Pons (tissue), 1 donor: ENCODE data around the gene FGGY.

Source experiments
- DNase-seq: peaks from one replicate; pipeline ENCODE4 v3.0.0-alpha.2; 2016; ENCODE audit warnings: low spot score

Gene FGGY

DNA sequence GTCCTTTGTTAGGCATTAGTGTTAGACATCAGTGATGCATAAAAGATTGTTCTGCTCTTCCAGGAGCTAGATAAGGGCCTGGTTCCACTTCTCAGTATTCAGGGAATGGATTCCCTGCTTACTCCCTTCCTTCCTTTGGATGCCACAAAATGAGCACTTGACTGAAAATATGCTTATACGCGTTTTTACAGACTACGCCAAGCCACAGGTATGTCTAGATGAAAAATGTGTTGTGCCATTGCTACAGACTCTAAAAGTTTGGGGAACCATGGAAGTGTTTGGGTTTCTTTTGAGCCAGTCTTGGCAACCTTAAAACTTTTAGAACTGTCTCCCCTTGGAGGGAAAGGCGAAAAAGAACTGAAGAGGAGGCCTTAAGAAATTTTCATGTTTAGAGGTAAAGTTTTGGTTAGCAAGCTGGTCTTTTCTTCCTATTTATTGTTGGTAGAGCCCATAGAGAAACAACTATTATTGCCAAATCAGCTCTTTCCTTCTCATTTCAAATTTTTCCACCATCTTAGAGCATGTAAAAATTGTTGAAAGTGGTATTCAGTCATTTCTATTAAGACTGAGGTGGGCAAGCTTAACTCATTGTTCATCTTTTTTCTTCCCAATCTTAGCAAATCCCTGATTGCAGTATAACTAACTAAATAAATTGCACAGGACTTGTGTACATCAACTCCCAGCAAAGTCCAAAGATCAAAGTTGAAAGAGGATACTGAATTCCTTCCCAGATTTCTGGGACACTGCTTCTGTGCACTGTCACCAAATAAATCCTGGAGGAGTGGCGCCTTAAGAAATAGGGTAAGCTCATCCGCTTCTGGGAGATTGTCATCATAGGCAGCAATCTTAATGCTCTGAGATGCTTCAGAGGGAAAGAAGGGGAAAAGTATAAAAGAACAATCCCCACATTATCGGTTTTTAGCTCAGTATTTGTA, 18.9 kb downstream of the FGGY start:
- DNase-seq = no peak

DNA sequence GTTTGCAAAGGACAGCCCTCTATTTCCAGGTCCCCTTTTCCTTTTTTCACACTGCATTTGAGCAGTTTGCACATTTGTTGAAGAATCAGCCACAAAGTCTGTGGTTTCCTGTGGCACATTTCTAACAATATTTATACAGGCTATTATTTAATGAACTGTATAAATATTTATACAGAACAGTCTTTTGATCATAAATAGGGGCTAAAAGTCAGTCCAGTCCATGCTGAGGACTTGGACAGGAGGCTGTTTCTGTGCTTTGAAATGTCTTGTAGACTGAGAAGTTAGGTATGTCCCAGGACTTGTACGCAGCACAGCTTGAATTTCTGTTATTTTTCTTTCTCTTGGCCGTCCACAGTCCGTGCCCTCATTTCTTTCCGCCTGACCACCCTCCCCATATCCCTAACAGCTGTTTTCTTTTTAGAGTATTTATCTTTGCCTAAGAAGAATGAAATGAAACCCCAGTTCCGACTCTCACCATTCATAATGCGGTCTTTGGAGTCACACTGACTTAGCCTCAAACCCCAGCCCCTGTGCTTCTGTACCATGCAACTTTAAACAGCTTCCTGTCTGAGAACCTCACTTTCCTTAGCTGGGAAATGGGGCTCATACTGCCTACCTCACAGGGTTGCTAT, 19.7 kb downstream of the FGGY start:
- DNase-seq = no peak

DNA sequence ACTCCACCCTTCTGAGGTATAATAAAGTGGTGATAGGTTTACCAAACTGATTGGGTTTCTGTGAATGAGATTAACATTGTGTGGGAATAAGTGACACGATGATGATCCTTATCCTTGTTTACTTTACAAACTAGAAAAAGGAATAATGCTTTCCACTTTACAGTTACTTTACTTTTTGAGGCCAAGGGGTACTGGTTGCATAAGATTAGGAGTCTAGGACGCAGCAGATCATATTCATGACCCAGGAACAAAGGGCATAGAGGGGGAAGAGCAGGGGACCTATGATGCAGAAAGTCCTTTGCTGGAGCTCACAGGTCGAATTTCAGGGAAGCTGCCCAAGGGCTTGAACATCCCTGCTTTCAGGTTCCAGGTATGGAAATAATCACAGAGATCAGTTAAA, 20.4 kb downstream of the FGGY start:
- DNase-seq = no peak

GRCh38 chr1:59317780-59318179, 20.9 kb downstream of the FGGY start:
- no peak for DNase-seq

DNA sequence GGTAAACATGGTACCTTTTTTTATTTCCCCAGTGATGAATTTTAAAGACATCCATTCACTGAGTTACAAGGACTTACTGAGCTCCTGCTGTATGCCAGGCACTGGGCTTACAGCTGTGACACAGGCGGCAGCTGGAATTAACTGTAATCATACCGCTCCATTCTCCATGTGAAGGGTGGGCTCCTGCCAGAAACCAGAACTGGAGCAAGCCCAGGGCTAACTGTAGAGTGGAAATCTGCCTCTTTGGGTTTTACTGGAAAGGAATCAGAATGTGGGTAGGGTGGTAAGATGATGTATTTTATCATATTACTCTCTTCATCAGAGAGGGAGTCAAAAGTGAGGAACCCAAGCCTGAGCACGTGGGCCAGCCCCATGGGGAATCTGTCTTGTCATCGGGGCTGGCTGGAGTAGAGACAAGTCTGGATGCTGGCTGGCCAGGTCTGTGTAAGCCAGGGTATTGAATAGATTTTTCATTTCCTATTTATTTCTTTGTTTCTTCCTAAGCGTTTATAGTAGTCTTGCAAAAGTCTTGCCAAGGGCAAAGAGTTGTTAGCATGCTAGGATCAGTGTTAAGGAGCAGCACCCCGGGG, 21.5 kb downstream of the FGGY start:
- DNase-seq = no peak

GRCh38 chr1:59322394-59322793, 25.5 kb downstream of the FGGY start:
- DNase-seq = no peak

DNA sequence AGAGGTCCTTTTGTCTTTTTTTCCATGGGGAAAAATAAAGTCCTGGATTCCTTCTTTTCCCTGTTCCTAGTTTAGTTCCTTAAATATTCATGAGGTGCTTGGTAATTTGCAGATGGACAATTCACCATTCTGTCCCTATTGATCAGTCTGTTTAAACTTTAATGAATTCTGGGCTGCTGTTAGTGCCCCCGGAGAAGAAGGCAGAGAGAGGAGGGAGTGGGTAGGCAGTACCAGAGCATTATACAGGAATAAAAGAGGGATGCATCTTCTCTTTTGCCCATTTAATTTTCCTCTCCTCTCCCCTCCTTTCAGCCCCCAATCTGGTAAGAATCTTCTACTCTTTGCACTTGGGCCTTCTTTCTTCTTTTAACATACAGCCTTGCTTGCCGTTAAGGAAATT, 25.9 kb downstream of the FGGY start:
- DNase-seq = no peak

DNA sequence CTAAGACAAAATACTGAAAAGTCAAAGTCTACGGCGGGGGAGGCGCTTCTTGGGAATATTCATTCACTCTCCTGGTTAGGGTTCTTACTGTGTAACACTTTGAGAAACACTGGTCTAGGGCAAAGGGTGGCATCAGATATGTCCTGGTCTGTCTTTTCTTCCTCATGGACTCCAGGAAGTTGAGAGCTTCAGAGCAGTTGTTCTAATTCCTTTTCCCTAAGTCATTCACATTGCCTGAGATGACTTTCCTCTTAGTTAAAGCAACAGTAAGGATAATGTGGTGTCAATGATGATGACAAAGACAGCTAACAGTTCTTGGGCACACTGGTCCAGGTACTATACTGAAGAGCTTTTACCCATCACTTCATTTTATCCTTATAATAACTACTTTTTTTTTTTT, 27.0 kb downstream of the FGGY start:
- DNase-seq = no peak

- no peak for DNase-seq
Observed at GRCh38 chr1:59328353-59328752, 31.5 kb downstream of the FGGY start.

DNA sequence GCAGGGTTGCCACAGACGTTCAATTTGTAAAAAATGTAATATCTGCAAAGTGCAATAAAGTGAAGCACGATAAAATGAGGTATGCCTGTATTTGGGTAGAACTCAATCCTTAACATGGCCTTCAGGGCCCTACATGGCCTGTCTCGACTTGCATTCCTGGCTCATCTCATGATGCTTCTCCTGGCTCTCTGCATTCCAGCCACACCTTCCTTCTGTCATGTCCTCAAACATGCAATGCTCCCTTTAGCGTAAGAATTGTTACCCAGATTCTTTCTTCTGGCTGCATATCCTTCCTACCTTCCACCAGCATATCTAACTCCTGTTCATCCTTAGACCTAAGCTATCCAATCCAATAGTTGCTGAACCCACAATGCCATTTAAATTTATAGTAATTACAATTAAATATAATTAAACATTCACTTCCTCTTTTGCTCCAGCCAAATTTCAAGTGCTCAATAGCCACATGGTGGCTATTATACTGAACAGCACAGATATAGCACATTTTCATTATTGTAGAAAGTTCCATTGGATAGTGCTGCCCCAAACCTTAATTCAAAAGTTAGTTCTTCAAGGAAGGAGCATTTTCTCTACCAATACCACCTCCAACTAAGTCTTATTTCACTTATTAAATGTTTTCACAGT, 32.6 kb downstream of the FGGY start:
- no peak for DNase-seq

- no peak for DNase-seq
Observed at GRCh38 chr1:59331686-59332620, 35.1 kb downstream of the FGGY start.

DNA sequence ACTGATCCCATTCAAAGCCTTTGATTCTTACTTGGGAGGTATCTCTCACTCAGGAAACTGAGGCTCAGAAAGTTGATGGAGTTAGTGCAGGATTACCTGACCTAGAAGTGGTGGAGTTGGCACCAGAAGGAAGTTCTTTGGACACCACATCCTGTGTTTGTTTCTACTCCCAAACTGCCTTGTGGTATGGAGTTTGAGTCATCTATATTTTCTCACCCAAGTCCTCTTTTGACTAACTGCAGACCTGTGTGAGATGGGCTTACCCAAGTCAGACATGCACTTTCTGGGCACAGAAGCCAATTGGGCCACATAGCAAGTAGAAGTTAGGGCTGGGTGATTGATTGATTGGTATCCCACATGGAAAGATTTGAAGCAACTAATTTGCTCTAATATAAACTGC, 36.1 kb downstream of the FGGY start:
- DNase-seq = no peak

DNA sequence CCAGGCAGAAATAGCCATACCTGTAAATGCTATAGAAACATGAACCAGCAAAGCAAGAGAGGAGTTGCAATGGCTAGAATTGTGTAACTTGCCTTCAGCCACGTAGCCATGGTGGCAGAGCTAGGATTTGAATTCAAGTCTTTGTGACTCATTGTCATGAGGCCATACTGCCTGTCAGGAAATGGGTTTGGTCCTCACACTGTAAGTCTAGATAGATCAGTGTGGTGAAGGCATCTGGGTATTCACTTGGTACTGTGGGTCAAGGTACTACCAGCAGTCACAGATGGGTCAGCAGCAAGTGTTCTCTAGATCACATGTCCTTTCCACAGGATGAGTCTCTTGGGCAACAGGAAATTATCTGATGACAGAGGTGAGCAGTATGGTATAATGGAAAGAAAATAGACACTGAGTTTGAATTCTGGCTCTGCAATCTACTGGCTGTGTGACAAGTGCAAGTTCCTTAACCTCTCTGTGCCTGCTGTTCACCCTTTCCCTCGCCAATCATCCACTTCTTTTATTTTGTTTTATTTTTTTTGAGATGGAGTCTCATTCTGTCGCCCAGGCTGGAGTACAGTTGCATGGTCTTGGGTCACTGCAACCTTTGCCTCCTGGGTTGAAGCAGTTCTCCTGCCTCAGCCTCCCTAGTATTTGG, 36.9 kb downstream of the FGGY start:
- DNase-seq = no peak

- no peak for DNase-seq
Observed at GRCh38 chr1:59340411-59341307, 43.8 kb downstream of the FGGY start.

- no peak for DNase-seq
Observed at GRCh38 chr1:59342801-59343575, 46.1 kb downstream of the FGGY start.

GRCh38 chr1:59343576-59343840, 46.6 kb downstream of the FGGY start:
- DNase-seq = no peak

- DNase-seq = no peak
Observed at GRCh38 chr1:59345221-59345620, 48.3 kb downstream of the FGGY start.

GRCh38 chr1:59346429-59346828, 49.5 kb downstream of the FGGY start:
- DNase-seq = no peak

DNA sequence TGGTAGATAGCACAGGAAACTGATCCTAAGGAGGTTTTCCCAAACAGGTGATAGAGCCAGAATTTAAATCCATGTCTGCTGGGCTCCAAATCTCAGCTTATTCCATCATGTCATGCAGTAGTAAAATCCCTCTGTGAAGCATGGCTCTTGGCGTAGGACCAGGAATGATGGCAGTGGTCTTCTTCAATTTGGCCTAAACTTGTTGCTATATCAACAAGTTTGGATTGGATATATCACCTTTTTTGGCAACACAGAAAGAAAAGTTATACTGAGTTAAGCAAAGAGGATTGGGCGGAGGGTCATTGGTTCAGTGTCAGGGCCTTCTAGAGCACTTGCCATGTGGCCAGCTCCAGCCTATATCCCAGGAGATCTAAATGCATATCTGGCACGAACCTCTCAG, 52.2 kb downstream of the FGGY start:
- DNase-seq = no peak
